NK-92 (cell line): ENCODE results near the gene IRX4.
"Not testable (repeated sequence)": the region's sequence is repeated elsewhere in the genome, so short reads cannot be mapped to it uniquely, and the experiment has no call there.

Experiments
- DNase-seq: peaks from one replicate; lab custom pipeline; 2025; ENCODE audit not compliant: unreplicated experiment; lab: John Stamatoyannopoulos, UW

IRX4 gene

DNA sequence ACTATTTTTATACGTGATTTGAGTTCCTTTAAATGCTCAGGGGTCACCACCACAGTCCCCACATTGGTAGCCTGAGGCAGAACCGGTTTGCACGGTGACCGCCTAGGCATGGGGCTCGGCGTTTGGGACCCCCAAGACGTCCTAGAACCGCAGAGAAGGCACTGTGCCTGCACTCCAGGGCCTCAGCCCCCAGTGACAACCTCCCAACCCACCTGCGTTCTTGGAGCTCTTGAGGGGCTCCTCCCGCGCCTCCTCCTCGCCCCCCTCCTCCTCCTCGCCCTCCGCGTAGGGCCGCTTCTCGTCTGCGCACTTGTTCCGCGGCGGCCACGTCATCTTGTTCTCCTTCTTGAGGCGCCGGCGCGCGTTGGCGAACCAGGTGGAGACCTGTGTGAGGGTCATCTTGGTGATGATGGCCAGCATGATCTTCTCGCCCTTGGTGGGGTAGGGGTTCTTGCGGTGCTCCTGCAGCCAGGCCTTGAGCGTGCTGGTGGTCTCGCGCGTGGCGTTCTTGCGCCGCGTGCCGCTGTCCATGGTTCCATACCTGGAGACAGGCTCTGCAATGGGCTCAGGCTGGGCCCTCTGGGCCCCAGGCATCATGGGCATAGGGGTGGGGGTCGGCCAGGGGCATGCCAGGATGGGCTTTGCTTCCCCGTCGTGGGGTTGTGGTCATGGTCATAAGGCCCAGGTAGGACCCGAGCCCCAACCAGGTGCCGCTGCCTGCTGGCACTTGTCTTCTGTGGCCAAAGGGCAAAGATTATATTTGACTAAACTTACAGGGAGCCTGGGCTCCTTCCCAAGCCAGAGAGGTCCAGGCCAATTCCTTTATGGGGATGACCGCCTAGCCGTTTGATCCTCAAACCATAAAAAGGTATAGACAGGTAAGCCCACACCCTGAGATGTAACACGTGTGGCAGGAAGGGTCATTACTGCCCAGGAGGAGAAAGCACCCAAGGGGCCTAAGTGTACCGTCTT is 3.1 kb downstream of the IRX4 start:
- no peak for DNase-seq

GRCh38 chr5:1878050-1878849 is 4.5 kb downstream of the IRX4 start:
- DNase-seq = no peak

DNA sequence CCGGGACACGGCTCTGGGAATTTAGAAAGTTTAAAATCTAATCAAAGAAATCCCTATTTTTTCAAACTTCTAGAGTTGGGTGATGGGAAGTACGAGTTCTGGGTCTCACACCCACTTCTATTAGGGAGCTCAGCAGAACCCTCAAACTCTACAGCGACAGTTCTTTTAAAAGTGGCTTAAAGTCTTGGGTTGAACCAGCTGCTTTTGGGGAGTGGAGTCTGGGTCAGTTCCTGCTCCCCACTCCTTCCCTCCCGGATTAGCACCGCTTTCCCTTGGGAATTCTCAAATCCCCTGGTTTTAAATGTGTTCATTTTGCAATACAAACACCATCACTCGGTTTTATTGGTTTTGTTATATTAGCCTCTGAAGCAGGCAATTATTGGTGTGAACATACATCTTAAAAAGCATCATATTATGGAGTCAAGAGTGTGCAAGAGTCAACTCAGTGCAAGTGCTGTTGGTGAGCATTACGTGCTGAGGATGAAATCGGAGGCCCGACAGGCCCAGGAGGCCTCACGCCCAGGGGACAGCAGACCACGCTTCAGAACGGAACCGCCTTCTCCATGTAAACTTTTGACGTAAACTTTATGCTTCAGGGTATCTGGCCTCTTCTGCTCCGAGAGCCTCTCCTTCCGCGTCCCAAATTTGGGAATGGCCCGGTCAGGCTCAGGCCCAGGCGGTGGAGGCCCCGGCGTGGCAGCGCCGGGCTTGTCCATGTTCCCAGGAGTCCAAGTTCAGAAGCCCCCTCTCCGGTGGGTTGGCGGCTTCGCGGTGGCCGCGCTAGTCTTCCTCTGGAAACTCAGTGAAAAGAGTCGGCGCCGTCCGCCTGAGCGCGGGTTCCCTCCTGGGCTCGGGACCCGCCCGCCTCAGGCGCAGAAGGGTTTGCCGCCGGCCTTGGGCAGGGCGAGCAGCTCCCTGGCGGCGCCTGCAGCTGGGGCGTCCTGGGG is 5.3 kb downstream of the IRX4 start:
- no peak for DNase-seq

GRCh38 chr5:1876660-1877064 is 6.1 kb downstream of the IRX4 start:
- DNase-seq = no peak

DNA sequence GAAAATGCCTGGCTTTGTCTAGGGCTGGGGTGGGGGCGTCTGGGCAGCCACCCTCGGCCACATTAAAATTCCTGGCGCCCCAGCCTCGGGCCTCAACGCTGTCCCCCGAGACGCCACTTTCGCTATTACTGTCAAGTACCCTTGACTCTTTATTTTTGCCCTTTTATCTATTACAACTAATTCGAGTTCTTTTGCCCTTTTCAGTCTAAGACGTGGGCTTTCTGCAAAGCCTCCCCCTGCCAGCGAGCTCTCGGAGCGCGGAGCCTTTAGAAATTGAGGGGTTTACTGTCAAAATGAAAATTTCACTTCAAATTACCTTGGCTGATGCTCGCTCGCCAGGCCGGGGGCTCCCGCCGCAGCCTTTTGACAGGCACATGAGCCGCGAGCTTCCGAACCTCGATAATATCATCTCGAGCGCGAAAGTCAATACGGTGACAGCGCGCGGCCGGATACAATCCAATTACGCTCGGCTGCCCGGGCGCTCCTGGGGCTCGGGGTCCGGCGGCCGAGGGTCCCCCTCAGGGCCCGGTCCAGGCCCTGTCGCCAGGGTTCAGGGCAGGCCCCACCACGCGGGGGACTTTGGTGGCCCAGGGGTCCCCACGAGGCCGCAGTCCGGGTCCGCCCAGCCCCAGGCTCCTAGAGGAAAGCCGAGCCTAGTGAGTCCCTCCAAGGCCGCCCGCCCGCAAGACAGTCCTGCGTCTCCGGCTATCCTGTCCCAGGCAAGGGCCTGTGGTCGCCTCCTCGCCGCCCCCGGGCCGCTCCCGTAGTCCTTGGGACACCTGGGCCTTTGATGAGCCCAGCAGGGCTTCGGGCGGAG is 6.7 kb downstream of the IRX4 start:
- no peak for DNase-seq

DNA sequence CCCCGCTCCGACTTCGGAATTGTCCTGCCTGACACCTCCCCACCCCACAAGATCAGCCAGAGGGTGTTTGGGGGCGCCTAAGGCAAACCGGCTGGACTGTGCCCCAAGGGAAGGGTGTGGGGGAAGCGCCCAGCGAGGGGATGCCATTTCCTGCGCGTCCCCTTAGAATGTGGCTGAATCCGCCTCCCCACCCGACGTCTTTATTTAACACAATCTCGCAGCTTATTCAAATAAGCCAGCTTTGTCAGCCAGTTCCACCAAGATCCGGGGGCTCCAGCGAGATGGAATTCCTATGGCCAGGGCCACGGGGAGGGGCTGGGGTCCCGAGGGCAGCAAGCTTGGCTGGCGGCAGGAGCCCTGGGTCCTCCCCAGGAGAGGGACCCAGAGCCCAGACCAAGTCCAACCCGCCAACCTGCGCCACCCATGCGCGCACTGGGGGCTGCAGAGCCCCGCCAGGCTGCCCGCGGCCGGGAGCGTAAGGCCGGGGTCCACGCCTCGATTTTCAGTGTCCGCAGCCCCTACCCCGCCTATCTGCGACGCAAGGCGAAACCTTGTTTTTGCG is 7.4 kb downstream of the IRX4 start:
- no peak for DNase-seq

GRCh38 chr5:1874771-1875220 is 7.9 kb downstream of the IRX4 start:
- DNase-seq = no peak

DNA sequence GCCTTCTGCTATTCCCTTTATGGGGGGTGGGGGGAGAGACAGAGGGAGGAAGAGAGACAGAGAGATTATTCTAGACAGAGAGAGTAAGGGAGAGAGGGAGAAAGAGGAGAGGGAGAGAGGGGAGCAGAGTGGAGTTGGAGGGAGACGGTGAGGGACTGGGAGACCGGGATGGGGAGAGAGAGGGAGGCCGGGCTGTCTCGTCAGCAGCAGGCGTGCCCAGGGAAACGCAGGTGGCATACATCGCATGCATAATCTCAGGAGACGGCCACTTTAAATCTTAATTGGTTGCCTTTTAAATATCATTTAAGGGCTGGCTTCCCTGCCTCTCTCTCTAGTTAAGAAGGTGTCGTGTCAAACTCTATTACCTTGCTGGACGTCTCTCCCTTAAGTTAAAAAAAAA is 8.4 kb downstream of the IRX4 start:
- DNase-seq = no peak

- DNase-seq = no peak
Observed at GRCh38 chr5:1873243-1873959, 9.3 kb downstream of the IRX4 start.

DNA sequence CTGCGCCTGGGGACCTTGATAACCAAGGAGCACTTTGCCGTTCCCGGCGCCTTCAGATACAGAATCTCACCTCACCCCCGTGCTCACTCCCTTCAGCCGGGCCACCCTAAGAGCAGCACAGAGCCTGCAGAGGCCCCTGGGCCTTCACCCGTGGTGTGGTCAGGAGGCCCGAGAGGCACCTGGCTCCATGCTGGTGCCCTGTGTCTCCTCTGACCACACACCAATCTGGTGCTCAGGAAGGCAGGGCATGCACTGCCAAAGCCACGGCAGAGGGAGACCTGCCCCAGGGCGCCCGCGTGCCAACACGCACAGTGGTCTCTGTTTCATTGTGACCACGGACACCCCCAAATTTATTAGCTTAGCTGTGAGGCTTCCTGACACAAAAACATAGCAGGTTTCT is 11.3 kb downstream of the IRX4 start:
- no peak for DNase-seq

DNA sequence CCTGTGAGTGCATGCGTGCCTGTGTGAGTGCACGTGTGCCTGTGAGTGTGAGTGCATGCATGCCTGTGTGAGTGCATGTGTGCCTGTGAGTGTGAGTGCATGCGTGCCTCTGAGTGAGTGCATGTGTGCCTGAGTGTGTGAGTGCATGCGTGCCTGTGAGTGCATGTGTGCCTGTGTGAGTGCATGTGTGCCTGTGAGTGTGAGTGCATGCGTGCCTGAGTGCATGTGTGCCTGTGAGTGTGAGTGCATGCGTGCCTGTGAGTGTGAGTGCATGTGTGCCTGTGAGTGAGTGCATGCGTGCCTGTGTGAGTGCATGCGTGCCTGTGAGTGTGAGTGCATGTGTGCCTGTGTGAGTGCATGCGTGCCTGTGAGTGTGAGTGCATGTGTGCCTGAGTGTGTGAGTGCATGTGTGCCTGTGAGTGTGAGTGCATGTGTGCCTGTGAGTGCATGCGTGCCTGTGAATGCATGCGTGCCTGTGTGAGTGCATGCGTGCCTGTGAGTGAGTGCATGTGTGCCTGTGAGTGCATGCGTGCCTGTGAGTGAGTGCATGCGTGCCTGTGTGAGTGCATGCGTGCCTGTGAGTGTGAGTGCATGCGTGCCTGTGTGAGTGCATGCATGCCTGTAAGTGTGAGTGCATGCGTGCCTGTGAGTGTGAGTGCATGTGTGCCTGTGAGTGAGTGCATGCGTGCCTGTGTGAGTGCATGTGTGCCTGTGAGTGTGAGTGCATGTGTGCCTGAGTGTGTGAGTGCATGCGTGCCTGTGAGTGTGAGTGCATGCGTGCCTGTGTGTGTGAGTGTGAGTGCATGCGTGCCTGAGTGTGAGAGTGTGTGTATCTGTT is 12.1 kb downstream of the IRX4 start:
- DNase-seq = not testable (repeated sequence)

GRCh38 chr5:1868886-1869475 is 13.7 kb downstream of the IRX4 start:
- no peak for DNase-seq

- no peak for DNase-seq
Observed at GRCh38 chr5:1867815-1868143, 14.9 kb downstream of the IRX4 start.

DNA sequence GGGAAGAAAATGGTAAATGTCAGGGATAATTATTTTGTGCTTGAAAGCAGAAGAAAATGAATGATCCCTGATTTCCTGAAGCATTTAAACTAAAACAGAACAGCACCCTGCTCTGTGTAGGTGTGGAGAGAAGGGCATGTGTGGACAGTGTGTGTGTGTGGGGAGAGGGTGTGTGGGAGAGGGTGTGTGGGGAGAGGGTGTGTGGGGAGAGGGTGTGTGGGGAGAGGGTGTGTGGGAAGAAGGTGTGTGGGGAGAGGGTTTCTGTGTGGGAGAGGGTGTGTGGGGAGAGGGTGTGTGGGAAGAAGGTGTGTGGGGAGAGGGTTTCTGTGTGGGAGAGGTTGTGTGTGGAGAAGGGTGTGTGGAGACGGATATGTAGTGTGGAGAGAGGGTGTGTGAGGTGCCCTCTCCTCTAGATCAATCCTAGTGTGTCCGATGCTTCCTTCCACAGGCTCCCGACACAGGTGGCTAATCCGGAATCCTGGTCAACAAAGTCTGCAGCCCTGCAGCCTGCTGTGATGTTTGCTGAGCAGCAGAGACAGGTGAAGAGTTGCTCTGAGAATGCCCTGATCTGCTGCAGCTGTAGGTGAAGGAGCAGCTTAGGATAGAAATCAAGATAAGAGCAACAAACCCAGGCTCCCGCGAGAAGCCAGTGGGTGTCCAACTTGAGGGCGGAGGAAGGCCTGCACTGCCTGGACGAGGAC is 15.5 kb downstream of the IRX4 start:
- DNase-seq = no peak

DNA sequence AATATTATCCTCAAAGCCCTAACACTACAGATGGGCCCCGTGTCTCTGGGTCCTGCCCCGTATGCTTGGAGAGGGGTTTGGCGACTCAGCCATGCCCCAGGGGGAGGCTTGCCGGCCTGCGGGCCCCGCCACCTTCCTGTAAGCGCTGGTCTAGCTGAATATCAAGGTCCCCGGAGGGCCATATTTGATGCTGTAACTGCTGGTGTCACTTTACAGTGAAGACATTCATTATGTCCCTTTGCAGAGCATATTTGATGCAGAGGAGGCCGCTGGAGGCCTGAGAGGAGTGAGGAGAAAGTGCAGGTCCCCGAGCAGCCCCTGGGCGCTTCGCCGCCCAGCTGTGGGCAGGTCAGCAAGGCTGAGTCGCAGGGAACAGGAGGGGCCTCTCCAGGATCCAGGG is 16.8 kb downstream of the IRX4 start:
- no peak for DNase-seq

DNA sequence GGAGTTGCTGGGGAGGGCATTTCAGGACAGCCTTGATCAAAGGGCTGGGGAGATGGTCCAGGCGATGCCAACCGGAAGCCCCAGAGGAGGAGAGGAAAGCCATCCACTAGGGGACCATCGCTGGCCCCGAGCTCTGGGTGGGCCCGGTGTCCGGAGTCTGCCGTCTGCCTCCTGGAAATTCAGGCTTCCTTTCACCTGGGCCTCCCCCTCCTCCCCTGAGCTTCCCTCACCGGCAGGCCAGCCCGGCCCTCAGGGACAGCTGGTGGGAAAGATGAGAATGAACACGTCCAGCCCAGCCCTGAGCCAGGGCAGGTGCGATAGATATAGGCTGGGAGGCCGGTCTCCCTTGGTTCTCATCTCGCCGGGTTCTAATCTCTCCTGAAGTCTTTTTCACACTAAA is 17.2 kb downstream of the IRX4 start:
- no peak for DNase-seq

DNA sequence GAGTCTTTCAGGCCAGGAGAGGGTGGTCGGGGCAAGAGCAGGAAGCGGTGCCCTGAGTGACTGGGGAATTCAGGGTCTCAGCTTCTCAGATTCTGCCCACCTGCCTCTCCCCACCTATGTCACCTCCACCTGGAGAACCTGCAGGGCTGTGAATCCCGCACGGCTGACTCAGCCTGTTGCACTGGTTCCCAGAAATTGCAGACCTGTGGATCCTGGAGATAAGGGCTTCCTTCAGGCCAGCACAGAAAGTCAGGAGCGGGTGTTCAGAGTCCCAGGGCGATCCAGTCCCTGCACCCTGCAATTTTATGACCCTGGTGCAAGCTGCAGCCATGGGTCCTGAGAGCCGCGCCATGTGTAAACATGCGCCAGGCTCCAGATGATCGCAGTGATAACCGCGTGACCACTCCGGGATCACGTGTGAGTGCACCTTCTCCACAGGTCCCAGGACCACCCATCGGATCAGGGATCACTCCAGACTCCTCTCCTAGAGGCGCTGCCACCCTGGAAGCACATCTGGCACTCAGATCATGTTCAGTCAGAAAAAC is 17.8 kb downstream of the IRX4 start:
- DNase-seq = no peak
